ENCODE results near the gene ADIPOR2. TPM values are rescaled to one million over a fixed set of nuclear protein-coding genes. Genes with fewer than 3 reads are reported as not detected.

The ADIPOR2 gene
- total RNA-seq, 1 donor from 2014 or later: 26.5 TPM

DNA sequence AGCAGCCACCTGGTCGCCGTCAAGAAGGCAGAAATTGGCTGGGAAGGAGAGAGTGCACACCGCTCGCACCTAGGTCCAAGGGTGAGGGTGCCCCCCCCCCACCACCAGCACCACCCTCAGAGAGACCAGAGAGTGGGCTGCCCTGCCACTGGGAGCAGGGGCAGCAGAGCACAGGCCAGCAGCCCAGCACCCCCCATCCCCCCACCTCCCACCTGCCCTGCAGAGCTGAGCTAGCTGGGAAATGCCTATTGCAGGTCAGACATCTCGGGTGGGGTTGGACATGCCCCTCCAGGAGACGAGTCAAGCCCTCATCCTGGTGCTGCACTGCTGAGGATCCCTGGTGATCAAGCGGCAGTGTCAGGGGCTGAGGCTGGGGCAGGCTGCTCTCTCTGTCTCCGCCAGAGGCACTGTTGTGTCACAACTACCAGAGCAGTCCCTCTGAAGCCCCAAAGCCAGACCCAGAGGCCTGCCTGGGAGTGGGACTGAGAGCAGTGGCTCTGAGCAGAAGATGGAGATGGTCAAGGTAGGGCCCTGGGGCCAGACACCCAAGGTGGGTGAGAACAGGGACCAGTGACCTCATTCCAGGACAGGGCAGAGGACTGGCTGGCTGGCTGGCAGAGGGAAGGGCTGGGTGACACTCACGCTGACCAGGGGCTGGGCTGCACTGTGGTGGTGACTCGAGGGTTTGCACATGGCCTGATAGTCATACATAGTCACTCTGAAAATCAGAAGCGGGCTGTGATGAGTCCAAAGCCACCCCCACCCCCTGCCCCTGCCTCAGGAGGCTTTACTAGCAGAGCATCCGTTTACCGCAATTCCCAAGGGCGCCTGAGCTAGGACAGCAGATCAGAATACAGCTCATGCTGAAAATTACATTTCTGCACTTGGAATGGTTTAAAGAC, 109.8 kb downstream of the ADIPOR2 start:
- peak; percentile 27 for DNase-seq

DNA sequence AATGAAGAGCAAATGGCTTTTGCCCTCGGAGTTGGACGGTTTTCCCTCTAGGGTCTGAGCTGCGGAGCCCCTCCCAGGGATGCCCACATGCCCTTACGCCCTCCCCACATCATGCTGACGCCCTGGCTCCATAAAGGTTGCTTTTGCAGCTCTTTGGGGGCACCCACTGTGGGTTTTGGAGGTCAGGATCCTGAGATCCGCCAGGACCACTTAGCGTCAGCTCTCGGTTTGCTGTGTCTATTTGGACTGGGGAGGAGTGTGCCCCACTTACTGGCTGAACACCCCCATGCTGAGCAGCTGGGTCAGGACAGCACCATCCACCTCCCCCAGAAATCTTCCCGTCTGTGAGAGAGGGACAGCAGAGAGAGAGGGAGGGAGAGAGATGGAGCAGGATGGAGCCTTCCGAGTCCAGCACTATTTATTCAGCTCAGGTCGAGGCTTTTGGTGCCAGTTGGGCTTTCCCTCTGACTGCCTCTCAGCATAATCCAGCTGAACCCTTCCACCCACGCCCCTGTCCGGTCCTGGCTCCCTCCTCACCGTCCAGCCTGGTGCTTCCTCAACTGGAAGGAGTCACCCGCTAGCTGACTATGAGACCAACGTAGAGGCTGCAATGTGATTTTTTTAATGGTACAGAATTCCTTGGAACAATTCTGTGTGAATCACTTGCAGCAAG, 110.6 kb downstream of the ADIPOR2 start:
- DNase-seq: no peak

DNA sequence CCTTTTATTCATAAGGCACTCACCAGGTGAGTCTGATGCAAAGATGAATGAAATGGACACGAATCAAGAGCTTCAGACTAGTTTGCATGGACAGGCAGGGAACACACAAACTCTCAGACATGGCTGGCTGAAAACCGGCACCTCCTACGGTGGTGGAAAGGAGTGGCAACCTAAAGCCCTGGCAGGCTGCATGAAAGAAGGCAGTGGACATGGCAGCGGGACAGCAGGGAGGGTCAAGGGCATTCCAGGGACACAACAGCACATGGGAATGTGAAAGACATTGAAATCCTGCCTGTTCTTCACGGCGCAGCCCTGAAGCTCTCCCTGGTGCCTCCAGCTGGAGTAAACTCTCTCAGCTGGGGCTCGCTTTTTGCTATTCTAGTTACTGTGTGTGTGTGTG, 112.9 kb downstream of the ADIPOR2 start:
- no peak for DNase-seq

DNA sequence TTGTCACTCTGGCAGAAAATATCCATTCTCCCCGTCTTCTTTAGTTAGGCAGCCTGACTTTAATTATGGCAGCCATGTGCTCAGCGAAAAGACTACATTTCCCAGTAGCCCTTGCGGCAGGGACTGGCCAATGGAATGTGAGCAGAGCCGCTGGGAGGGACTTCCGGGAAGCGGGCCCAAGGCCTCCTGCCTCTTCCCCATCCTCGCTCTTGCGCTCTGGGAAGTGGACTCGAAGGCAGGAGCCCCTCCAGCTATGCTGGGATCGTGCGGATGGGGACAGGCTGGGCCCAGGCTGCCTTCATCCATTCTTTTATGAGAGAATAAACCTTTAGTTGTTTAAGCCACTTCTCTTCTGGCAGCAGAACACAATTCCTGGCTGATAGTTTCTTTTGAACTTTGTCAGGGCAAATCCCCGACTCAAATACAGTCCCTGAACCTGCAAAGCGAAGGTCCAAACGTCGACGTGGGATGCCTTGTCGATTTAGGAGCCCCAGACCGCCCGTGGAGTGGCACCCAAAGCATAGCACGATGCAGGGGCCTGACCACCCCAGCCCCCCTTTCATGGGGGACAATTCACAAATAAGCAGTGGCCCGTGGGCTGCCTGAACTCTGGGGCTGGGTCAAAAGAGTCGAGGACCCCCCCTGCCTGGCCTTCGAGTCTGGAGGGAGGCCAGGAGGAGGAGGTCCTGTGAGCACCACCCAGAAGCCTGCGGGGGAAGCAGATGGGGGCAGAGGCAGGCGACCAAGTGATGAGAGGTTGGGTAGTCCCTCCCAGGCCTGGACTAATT, 113.9 kb downstream of the ADIPOR2 start:
- DNase-seq: peak; percentile 96

DNA sequence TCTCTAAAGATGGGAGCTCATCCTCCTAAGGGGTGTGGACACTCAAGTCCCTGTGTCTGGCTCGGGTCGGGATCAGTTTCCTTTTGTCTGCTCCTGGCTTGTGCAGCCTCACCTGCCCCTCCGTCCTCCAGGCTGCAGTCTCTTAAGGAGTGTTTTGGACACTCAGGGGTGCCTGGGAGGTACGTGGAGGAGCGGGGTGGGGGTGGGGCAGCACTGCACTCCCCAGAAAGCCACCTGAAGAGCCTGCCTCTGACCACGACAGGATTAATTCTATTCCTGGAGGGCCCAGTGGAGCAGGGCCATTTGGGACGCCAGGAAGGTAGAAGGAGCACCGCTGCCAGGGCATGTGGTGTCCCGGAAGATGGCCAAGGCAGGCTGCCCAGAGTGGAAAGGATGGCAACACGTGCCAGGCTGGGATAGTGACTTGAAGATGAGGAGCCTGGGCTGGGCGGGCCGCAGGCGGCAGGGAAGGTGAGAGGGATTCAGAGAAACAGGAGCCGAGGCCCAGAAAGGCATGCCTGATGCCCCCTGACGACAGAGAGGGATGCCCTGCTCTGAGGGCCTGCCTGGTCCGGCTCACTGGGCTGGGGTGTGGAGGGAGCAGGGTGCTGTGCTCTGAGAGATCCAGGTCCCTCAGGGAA, 114.7 kb downstream of the ADIPOR2 start:
- no peak for DNase-seq

DNA sequence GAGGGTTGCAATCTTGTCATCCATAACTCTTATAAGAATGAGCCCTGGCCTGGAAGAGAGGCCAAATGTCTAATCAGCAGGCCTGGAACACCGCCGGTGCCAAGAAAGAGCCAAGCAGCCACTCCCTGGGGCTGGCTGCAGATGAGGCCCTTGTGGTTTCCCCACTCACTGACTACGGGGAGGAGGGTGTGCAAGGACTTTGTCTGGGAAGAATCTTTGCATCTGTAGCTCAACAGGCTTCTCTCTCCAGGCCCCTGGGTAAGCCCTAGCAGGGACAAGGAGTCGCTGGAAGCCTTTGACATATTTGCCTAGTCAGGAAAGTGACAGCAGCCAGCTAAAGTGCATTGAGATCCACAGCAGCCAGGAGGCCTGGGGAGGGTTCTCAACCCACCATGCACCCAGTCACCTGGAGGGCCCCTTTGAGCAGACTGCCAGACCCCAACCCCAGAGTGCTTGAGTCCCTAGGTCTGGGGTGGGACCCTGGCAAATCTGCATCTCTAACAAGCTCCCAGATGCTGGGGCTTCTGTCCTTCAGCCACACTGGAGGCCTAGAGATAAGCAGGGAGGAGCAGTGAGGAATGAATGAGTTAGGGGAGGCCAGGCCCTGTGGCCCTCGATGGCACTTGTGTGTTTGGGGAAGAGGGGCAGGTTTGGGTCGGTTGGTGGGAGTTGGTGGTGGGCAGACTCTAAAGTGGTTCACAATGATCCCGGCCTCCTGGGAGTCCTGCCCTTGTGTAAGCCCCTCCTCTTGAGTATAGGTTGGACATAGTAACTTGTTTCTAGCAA, 115.6 kb downstream of the ADIPOR2 start:
- DNase-seq: no peak

DNA sequence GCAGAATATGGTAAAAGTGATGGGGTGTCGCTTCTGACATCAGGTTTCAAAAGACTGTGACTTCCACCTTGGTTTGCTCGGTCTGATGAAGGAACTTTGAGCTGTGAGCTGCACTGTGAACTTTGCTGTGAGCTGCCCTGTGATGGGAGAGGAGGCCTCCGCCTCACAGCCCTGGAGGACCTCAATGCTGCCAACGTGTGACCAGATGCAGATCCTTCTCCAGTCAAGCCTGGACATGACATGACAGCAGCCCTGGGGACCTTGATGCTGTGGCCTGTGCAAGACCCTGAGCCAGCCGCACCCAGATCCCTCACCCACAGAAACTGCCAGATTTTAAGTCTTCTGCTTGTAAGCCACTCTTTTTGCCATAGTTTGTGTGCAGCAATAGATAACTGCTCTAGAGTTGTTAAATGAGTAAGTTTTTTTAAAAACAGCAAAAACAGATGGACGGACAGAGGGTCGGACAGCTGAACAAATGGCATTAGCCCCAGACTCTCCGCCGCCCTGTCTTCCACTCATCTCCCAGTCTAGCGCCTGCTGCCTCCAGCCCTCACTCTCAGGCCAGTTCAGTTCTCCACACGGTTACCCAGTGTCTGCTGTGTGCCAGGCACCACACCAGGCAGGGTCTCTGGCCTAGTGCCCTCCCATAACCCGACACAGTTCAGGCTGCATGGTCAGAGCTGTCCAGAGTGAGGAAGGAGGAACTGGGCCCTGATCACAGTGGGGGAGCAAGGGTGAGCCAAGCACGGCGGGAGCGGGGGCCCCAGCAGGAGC, 116.4 kb downstream of the ADIPOR2 start:
- no peak for DNase-seq

DNA sequence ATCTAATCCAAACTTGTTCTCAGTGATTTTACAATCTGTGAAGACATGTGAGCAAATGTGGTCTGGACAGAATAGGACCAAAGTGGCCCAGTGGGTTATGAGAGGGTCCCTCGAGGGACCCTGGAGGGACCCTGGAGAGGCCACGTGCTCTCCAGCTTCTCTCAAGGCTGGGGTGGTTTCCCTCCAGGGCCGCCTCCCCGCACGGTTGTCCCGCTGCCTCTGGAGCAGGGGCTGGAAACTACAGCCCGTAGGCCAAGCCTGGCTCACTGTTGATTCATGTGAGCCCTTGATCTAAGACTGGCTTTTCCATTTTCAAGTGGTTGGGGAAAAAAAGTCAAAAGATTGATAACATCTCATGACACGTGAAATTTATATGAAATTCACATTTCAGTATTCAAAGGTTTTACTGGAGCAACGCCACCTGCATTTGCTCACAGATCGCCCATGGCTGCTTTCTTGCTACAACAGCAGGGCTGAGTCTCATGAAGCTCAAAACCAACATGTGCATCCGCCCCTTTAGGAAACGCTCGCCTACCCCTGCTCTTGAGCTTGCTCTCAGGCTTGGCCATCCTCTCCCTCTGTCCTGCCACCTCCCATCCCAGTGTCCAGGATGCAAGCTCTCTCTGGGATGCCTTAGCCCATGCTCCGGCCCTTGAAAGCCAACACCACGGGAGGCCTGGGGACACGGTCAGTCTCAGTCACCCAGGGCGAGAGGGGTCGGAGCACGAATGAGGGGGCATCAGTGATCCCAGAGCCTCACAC, 117.3 kb downstream of the ADIPOR2 start:
- DNase-seq: no peak

DNA sequence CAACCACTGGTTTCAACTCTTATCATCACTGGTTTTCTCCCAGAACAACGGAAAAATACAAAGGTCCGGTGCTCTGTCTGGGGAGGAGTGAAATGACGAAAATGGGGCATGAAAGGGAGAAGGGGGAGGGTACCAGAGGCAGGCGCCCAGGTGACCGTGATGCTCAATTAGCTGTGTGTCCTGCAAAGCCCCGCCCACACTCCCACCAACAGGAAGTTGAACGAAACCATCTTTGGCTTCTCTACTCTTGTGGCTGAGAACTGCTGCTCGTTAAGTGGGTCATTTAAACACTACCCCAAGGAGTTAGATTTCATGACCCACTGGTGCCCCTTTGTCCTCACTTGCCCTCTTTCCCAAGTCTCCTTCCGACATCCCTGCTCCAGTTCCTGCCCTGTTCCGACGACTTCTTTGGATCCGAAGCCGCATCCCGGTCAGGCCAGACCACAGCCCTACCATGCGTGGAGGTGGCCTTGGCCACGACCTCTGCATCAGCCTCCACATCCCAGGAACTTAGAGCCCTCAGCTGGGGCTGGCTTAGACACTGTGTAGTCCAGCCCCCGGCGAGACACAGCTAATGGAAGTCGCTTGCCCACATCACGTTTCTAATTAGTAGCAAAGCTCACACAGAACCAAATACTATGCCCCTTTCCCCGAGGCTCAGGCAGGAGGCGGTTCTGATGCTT, 118.1 kb downstream of the ADIPOR2 start:
- DNase-seq: no peak

DNA sequence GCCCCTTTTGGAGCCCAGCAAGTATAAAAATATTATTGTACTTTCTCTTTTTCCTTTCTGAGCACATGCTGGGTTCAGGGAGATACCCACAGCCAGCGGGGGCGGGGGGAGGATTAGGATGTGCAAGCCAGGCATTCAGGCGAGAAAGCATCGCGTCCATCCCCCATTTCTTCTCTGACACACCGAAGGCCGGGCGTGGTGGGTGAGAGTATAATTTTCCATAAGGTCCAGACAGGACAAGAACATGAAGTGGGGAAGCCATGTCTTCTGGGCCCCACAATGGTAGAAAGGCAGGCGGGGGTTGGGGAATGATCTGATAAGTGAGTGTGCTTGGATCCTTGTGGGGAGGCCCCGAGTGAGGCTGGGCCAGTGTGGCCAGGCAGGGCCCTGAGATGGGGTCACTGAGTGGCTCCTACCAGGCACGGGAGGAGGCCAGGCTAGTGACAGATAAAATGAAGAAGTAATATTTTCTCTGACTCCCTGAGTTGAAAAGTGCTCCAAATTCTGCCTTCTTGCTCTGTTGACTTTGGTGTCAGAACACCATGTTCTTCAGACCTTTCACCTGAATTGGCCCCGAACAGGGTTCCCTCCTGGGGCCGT, 118.8 kb downstream of the ADIPOR2 start:
- DNase-seq: no peak

DNA sequence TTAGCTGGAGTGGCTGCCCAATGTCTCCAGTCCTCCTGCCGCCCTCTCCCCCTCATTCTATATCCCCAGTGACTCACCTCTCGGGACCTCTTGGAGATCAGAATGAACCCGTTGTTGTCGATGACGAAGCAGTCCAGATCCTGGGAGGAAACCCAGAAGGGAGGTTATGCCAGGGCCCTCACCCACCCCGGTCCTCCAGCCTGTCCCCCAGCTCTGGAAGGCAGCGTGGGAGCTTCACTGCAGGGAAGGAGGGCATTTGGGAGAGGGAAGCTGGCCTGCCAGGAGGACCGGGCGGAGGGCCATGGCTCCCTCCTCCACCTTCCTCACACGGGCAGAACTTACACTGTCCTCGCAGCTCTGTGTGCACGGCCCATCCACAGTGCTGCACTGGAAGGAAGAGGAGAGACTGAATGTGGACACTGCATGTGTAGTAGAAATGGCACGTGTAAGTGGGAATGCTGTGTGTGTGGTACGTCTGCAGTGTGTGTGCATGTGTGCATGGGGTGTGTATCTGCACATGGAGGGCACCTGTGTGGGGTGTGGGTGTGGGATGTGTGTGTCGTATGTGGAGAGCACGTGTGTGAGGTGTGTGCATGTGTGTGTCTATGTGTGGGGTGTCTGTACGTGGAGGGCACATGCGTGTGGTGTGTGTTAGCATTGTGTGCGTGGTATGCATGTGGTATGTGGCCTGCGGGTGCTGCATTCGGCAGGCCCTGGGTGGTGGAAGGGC, 119.5 kb downstream of the ADIPOR2 start:
- no peak for DNase-seq

DNA sequence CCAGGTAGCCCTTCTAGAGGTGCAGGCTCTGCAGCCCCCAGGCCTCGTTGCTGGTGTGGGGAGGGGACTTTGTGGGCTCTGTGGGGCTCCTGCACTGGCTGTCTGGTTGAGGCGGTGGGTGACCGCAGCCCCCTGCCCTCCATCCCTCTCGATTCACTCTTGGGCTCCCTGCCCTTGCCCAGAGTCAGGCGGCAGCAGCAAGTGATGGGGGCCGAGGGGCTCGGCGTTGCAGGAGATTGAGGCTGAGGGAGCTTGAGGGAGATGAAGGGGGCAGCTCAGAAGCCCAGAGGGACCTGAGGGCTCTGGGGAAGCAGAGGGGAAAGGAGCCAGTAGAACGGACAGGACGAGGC, 120.0 kb downstream of the ADIPOR2 start:
- no peak for DNase-seq

DNA sequence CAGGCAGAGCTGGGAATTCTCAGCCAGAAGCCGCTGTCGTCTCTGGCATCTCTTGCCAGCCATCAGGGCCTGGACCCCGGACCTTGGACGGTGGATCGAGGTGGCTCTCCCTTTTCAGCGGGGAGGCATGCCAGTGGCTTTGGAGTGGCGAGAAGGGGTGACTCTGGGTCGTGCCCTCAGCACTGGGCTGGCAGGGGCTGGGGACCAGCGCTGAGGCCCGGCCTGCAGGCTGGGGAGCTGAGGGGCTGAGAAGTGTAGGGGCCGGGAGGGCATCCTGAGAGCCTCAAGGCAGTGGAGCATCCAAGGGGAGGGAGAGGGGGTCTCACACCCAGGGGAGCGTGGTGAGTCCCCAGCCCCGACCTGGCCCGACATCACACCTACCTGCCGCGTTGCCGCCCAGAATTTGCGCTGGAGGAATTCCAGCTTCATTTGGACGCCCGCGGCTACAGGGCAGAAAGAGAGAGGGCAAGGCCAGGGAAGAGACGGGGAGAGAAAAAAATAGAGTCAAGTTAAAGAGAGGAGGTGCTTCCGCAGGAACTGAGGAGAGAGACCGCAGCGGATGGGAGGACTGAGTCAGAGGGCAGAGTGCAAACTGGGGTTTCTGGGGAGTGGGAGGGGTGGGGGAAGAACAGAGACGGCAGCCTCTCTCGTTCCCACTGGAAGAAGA, 120.5 kb downstream of the ADIPOR2 start:
- DNase-seq: no peak

DNA sequence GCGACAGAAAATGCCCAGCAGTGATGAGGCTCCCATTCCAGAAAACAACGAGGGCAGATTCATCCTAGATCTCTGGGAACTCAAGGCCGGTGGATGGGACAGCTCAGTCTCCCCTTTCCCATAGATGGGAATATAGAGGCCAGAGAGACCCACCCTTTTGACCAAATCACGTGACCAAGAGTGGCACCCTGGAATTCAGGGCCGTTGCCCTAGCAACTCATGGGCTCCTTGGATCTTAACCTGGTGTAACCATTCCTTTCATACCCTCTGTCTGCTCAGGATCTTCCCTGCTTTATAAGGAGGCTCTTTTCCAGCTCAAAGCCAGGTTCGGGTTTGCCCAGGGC, 121.0 kb downstream of the ADIPOR2 start:
- no peak for DNase-seq

DNA sequence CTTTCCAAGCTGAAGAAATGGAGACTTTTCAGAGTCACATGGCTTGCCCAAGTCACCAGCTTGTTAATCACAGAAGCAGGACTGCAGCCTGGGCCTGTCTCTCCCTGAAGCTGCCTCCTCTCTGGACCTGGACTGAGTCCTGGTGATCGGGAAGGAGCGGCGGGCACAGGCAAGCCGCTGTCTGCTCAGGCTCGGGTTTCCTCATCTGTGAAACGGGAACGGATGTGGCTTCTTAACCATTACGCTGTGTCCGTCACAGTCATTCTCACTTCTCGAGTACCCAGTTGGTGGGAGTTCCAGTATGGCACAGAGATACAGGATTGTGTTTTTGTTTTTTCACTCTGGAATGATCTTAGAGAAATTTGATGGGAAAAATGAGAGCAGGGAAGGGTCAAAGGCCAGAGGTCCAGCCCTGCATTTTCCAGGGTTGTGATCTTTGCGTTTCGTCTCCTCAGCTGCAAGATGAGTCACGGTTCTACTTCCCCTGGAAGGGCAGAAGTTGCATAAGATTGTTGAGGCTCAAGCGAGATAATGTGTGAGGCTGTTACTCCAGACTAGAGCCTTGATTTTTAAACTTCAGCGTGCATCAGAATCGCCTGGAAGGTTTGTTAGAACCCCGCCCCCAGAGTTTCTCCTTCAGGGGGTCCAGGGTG, 121.9 kb downstream of the ADIPOR2 start:
- DNase-seq: no peak

DNA sequence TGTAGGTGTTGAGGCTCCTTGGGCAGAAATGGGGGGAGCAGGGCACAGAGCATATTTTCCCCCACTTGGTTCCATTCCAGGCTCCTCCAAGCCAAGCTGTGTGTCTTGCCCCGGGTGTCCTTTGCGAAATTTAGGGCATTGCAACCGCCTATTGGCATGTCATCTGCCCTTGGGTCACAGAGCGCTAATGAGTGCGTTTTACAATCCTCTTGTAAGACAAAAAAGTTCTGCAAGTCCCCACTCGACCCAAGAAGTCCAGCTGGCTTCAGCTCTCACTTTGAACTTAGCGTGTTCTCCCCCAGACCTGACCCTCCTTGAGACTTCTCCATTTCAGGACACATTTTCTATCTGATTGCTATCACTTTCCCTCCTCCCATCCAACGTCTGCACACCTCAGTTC, 123.4 kb downstream of the ADIPOR2 start:
- DNase-seq: no peak

DNA sequence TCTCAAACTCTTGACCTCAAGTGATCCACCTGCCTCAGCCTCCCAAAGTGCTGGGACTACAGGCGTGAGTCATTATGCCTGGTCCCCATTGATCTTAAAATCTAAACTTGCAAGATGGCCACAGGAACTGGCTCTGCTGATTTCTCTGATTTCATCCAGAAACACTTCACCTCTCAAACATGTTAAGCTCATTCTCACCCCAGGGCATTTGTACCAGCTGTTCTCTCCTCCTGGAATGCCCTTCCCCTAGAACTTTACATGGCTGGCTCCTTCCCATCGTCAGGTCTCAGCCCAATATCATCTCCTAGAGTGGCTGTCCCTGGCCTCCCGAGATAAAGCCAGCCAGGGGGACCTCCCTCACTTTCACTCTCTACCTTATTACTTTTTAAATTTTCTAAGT, 124.2 kb downstream of the ADIPOR2 start:
- no peak for DNase-seq
